NCI-H146 (cell line): ENCODE results near the gene SPOCK1.
A peak's percentile ranks its signal among the peaks of the same experiment; 100 is the strongest.

Experiments used
- DNase-seq: peaks from one replicate; lab custom pipeline; 2025; lab: John Stamatoyannopoulos, UW

The SPOCK1 gene

DNA sequence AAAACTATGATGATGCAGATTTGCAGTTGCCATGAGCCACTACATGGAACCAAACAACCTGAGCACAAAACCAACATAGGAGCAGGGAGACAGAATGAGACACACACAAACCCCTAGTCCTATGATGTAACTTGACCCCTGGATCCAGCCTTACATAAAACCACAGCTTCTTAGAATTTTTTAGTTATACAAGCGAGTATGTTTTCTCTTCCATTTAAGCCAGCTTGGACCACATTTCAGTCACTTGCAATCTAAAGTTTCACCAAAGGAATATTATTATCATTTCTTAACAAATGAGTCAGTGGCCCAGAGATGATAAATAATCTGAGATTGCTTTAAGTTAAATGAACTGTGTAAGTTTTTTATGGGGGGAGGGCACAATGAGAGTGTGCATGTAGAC, 6.8 kb downstream of the SPOCK1 start:
- DNase-seq: no peak

DNA sequence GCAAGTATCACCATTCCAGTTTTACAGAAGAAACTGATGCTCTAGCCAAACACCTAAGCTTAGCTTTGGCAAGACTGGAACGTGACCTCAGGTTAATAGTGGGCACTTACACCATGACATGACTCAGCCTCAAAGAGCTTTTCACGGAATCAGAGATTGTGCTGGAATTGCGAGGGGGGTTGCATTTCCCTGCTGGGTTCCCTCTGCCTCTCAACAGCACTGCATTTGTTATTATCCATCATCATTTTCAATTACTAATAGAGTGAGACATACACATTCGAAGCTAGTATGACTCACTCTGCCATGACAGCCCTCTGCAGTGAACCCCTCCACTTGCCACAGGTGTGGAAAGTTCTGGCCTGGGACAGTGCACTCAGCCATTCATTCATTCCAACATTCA, 8.0 kb downstream of the SPOCK1 start:
- no peak for DNase-seq

- DNase-seq: no peak
Measured at GRCh38 chr5:137490591-137490990, 8.5 kb downstream of the SPOCK1 start.

GRCh38 chr5:137488974-137489373, 10.2 kb downstream of the SPOCK1 start:
- no peak for DNase-seq

GRCh38 chr5:137488516-137488915, 10.6 kb downstream of the SPOCK1 start:
- no peak for DNase-seq

DNA sequence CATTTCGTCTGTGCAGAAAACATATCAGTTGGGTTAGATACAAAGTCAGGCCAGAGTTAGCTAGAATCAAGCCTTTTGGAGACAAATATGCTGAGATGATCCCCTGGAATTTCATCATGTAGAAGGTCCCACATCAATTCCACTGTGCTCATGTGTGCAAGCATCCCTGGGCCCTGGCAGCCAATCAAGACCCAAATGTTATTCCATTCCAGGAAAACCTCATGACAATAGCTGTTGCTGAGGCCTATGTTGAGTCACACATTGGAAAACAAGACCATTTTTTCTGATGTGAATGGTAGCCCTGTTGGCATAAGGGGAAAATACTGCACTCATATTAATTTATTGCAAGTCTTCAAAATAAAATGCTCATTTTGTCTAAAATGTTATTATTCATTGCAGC, 11.5 kb downstream of the SPOCK1 start:
- DNase-seq: no peak

GRCh38 chr5:137486707-137487106, 12.4 kb downstream of the SPOCK1 start:
- DNase-seq: no peak

- DNase-seq: no peak
Measured at GRCh38 chr5:137481596-137481995, 17.5 kb downstream of the SPOCK1 start.

DNA sequence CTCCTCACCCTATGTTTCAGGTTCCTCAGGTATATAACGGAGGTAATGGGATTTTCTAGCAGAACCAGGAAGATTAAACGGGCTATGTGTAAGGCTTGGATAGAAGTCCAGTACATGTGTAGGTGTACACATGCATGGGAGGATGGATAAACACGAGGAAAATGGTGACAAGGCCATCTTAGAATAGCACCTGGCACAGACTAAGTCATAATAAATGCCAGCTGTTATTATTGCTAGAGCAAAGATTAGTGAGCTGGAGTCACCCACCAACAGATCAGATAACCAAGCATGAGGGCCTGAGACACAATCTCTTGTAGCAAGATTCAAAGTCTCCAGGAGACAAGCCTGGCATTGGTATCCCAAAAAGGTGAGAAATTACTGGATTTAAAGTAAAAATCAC, 21.1 kb downstream of the SPOCK1 start:
- no peak for DNase-seq

- DNase-seq: no peak
Measured at GRCh38 chr5:137470921-137471220, 28.3 kb downstream of the SPOCK1 start.

- no peak for DNase-seq
Measured at GRCh38 chr5:137470111-137470920, 28.8 kb downstream of the SPOCK1 start.

GRCh38 chr5:137466889-137467288, 32.2 kb downstream of the SPOCK1 start:
- DNase-seq: no peak

GRCh38 chr5:137465930-137466329, 33.2 kb downstream of the SPOCK1 start:
- no peak for DNase-seq

DNA sequence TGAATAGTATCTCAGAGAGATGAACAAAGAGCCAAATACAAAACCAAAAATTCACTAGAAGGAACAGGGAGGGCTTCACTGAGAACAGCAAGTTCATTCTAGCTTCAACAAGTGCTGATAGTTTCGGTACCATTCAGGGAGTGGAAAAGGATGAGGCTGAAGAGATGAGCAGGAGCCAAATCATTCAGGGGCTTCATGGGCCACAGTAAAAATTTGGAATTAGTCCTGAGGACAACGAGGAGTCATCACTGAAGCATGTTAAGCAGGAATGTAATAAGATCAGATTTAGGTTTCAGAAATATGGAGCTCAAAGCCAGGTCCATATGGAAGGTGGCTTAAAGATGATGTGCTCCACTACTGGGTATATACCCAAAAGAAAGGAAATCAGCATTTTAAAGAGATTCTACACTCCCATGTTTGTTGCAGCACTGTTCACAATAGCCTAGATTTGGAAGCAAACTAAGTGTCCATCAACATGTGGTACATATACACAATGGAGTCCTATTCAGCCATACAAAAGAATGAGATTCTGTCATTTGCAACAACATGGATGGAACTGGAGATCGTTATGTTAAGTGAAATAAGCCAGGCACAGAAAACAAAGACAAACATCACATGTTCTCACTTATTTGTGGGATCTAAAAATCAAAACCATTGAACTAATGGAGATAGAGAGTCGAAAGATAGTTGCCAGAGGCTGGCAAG, 36.2 kb downstream of the SPOCK1 start:
- no peak for DNase-seq

DNA sequence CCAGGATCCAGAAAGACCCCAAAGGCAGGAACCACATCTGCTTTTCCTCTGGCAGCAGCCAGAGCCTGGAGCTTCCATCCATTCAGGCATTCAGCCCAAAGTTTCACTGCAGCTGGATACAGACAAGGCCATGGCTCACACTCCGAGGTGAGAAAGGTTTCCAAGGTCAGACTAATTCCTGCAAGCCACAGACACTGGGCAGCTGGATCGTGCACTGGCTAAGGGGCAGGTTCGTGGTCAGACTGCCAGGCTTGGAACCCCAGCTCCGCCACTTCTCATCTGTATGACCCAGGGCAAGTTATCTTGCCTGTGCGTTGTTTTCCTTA, 36.9 kb downstream of the SPOCK1 start:
- DNase-seq: no peak

DNA sequence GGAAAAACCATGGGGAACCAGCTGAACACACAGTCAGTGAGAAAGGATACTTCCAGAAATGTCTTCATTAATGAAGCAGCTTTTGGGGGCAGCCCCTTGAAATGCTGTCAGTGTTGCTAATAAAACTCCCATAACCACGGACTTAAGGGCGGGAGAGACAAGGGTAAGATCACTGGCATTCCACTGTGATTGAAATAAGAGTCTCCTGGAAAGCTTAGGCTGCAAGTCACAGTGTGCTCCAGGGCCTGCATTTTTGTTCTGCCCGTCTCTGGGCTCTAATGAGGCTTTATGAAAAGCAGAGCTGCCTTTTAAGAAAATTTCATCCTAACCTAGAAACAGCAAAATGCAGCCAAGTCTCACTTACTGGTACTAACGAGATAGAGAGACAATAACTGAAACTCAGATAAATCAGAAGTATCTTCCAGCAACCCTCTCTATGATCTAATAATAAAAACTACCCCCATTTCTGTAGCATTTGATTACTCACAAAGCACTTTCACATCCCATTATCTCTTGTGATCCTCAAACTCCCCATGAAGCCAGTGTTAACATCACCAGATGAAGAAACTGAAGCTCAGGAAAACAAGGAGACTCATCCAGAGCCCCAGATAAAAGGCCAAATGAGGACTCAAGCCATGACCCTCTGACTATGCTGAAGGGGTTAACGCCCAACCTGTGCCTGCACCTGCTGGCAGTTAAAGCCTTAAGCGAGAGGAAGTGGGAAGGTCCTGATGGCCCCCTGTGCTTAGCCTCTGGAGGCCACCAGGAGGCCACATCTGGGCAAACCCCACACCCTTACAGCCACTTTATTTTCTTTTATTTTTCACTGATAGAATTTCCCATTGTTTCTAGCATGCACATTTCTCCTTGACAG, 37.5 kb downstream of the SPOCK1 start:
- DNase-seq: peak; percentile 39

- no peak for DNase-seq
Measured at GRCh38 chr5:137454671-137455070, 44.5 kb downstream of the SPOCK1 start.

GRCh38 chr5:137453483-137454080, 45.5 kb downstream of the SPOCK1 start:
- DNase-seq: no peak

DNA sequence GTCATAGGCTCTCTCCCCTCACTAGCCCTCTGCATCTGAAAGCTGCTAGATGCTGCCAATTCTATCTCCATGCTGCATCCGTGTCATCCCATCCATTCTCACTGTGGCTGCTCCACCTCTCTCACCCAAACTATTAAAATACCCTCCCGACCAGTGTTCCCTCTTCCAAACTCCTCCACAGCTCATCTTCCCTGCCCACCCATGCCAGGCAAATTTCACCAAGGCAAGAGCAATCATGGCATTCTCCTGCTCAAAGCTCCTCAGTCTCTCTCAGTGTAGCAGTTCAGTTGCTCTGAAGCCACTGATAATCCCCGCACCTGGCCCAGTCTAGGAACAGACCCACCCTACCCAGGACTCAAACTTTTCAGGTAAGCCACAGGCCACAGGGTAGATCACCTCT, 48.4 kb downstream of the SPOCK1 start:
- no peak for DNase-seq

DNA sequence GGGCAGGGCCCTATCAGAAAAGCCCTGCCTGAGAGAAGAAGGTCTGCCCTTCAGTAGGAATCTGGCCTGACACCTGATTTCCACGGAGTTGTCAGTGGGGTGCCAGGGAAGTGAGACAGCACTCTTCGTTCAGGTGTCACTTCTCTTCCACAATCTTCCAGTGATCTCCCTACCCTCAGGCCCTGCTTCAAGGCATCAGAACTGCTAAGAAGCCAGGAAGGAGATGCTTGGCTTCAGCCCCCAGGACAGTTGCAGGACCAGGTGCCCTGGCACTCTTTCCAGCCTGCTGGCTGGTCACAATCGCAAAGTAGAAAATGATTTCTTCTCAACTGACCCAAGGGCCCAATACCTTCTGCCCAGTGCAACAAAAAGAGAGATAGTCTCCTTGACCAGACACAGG, 50.3 kb downstream of the SPOCK1 start:
- DNase-seq: no peak

DNA sequence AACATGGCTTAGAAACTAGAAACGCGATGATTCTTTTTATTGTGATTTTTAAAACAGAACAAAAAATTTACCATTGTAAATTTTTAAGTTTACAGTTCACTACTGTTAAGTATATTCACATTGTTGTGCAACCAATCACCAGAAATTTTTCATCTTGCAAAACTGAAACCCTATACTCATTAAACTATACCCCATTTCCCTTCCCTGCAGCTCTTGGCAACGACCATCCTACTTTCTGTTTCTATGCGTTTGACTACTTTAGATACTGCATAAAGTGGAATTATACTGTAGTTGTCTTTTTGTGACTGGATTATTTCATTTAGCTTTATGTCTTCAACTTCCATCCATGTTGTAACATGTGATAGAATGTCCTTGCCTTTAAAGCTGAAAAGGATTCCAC, 52.5 kb downstream of the SPOCK1 start:
- no peak for DNase-seq

DNA sequence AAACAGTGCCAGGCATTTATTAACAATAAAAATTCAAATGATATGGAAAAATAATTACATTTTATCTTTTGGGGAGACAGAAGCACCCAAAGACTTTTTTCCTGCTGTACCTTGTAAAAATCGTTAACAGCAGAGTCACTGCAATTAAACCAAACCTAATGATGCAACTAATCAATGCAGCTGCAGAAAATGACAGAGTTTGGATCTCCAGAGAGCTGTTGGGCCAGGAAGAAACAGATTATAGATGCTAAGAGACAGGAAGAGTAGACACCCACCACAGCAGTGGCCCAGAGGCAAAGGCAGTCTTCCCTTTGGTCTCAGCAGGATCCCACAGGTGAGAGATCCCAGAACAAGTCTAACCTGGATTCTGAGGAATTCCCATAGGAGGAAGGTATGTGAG, 53.0 kb downstream of the SPOCK1 start:
- no peak for DNase-seq

DNA sequence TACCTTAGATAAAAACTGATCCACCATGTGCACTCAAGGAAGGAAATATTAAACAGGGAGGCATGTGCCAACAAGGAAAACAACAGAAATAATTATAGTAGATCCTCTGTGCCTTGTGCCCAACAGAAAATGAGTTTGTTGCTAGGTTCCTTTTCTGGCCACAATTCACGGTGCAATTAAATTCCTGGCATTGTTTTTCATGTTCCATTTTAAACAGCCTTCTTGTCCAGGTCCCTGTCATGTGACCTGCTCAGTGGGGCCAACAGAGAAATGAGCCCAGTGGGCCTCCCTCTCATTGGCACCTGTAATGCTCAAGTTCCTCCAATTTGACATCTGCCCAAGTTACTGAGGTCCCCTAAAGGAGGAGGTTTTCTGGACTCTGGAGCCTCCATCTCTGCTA, 56.5 kb downstream of the SPOCK1 start:
- peak; percentile 58 for DNase-seq
